Panc1 (cell line): ENCODE data around the gene KCND3. TPM values are rescaled to one million over a fixed set of nuclear protein-coding genes. Genes with fewer than 3 reads are reported as not detected.

Experiments used
- ATAC-seq: fragments of 200-7000 bp; cut with Tn5 transposase; 2 replicates; pipeline ENCODE4 v1.9.1; 2020; ENCODE audit warnings: mild to moderate bottlenecking, moderate library complexity
- BruUV-seq: library from RNA; stranded (reverse); fragments of 400-500 nt; replicated peaks from 2 replicates; lab custom pipeline; 2021; lab: Mats Ljungman, UMichigan
- CTCF ChIA-PET: fragments of 300-600 bp; sonication (Branson Sonifier 250); formaldehyde crosslinking; loops from one replicate; lab custom pipeline; 2022; ENCODE audit warnings: antibody characterized with exemption; lab: Charles Lee
- POLR2A ChIA-PET: fragments of 300-600 bp; sonication (Branson Sonifier 250); formaldehyde crosslinking; loops from one replicate; lab custom pipeline; 2022; ENCODE audit warnings: antibody characterized with exemption; lab: Charles Lee
- DNase-seq: peaks from one replicate; pipeline ENCODE4 v3.0.0-alpha.2; 2010; ENCODE audit warnings: low read depth, low spot score
- H3K27ac ChIP-seq: 2 replicates; pipeline ENCODE4 v1.5.1; 2011; ENCODE audit warnings: mild to moderate bottlenecking, low read length, inconsistent platforms
- H3K27me3 ChIP-seq: fragments of 200-500 bp; sonication (Bioruptor generic); 2 replicates; pipeline ENCODE4 v1.6.0; 2014; ENCODE audit warnings: low read length, inconsistent platforms; ENCODE audit not compliant: control insufficient read depth, insufficient read depth
- H3K36me3 ChIP-seq: fragments of 200-500 bp; sonication (Bioruptor generic); 2 replicates; pipeline ENCODE4 v1.5.1; 2014; ENCODE audit warnings: inconsistent platforms, mild to moderate bottlenecking, low read length, moderate library complexity; ENCODE audit not compliant: control insufficient read depth, insufficient read depth
- H3K4me1 ChIP-seq: 2 replicates; pipeline ENCODE4 v1.5.1; 2011; ENCODE audit warnings: inconsistent platforms, mild to moderate bottlenecking, low read length, moderate library complexity; ENCODE audit not compliant: control insufficient read depth, insufficient read depth
- H3K4me3 ChIP-seq, 2 experiments: 2 replicates each; pipeline ENCODE4 v1.5.1; 2011 to 2012; ENCODE audit warnings: low read depth in 2 of 2, low read length in 2 of 2, mild to moderate bottlenecking in 2 of 2, inconsistent platforms in 1 of 2, moderate library complexity in 1 of 2
- H3K9me3 ChIP-seq: fragments of 200-500 bp; sonication (Bioruptor generic); 2 replicates; pipeline ENCODE4 v1.5.1; 2014; ENCODE audit warnings: low read depth, mild to moderate bottlenecking, inconsistent platforms, low read length, moderate library complexity; ENCODE audit not compliant: control insufficient read depth, insufficient read depth
- POLR2AphosphoS5 ChIP-seq: IDR thresholded peaks from 2 replicates; pipeline ENCODE4 v1.6.1; 2012; ENCODE audit warnings: mild to moderate bottlenecking, low read depth, low read length, moderate library complexity
- REST ChIP-seq, 2 experiments: IDR thresholded peaks; 2 replicates each; pipeline ENCODE4 v1.6.1; 2011 to 2012; ENCODE audit warnings: low read depth in 2 of 2, control low read depth in 1 of 2, low read length in 1 of 2, mild to moderate bottlenecking in 1 of 2, moderate library complexity in 1 of 2; ENCODE audit not compliant: insufficient read depth in 1 of 2
- SIN3A ChIP-seq: IDR thresholded peaks from 2 replicates; pipeline ENCODE4 v1.6.1; 2012; ENCODE audit warnings: low read depth, mild to moderate bottlenecking, low read length, moderate library complexity, borderline replicate concordance; ENCODE audit not compliant: insufficient read depth
- TCF7L2 ChIP-seq: IDR thresholded peaks from 2 replicates; pipeline ENCODE4 v1.6.1; 2011; ENCODE audit warnings: mild to moderate bottlenecking, low read depth, low read length, inconsistent platforms
- in situ Hi-C: cut with HindIII; loops from 2 replicates; pipeline ENCODE4 v1.10.0; 2016; ENCODE audit warnings: low sequenced_read_pairs, low pct_unique_long_range_greater_than_20kb
- intact Hi-C: fragments of 100-400 bp; cut with micrococcal nuclease; formaldehyde crosslinking; loops from one replicate; pipeline ENCODE4 v1.10.0; 2022; ENCODE audit not compliant: unreplicated experiment
- total RNA-seq: library from RNA; stranded (reverse); gene quantifications from one replicate; pipeline ENCODE4 v1.2.1, GENCODE V29; 2021; ENCODE audit not compliant: unreplicated experiment
- TF ChIP-seq, protein P1 (sequence below): fragments of 450-650 bp; IDR thresholded peaks from 2 replicates; pipeline ENCODE4 v1.5.1; 2017; ENCODE audit warnings: mild to moderate bottlenecking

The KCND3 gene
- total RNA-seq, 1 experiment from 2014 or later = not detected

GRCh38 chr1:111746614-111746999, 242.9 kb downstream of the KCND3 start:
- no peak overlapping the region for H3K4me3 ChIP-seq
- no peaks in the 10 kb centered on the region for H3K9me3 ChIP-seq
- ChIA-PET CTCF (interaction anchor here (0.6 to 1.1 kb wide), 3 partner anchors 32 to 265 kb away, joined by 3 to 9 read pairs (median 4); no protein-coding TSS in a partner anchor), POLR2A (no interaction called here)
- ATAC-seq (no peak; the same call in 1 of the 2 replicates), DNase-seq (no peak)
- no peaks in the 10 kb centered on the region for H3K36me3 ChIP-seq
- H3K4me1 ChIP-seq = no peaks in the 10 kb centered on the region
- H3K27me3 ChIP-seq = no peaks in the 10 kb centered on the region
- intact Hi-C loops (loop anchor here (2.0 to 10.0 kb wide), 2 partner anchors 32 to 262 kb away; no protein-coding TSS in a partner anchor), in situ Hi-C loops (no loop called here)
- H3K27ac ChIP-seq = no peak overlapping the region
- no TSS peak for BruUV-seq
- no peak for TF ChIP-seq REST (IDR thresholded peaks at IDR 0.05; ENCODE audit: insufficient read depth in 1 of 2, low read depth in 2 of 2, low read length in 1 of 2)
- TF ChIP-seq, protein P1, sequence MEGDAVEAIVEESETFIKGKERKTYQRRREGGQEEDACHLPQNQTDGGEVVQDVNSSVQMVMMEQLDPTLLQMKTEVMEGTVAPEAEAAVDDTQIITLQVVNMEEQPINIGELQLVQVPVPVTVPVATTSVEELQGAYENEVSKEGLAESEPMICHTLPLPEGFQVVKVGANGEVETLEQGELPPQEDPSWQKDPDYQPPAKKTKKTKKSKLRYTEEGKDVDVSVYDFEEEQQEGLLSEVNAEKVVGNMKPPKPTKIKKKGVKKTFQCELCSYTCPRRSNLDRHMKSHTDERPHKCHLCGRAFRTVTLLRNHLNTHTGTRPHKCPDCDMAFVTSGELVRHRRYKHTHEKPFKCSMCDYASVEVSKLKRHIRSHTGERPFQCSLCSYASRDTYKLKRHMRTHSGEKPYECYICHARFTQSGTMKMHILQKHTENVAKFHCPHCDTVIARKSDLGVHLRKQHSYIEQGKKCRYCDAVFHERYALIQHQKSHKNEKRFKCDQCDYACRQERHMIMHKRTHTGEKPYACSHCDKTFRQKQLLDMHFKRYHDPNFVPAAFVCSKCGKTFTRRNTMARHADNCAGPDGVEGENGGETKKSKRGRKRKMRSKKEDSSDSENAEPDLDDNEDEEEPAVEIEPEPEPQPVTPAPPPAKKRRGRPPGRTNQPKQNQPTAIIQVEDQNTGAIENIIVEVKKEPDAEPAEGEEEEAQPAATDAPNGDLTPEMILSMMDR = no peak
- no peak for TF ChIP-seq TCF7L2
- TF ChIP-seq POLR2AphosphoS5 = no peak
- no peak for TF ChIP-seq SIN3A

DNA sequence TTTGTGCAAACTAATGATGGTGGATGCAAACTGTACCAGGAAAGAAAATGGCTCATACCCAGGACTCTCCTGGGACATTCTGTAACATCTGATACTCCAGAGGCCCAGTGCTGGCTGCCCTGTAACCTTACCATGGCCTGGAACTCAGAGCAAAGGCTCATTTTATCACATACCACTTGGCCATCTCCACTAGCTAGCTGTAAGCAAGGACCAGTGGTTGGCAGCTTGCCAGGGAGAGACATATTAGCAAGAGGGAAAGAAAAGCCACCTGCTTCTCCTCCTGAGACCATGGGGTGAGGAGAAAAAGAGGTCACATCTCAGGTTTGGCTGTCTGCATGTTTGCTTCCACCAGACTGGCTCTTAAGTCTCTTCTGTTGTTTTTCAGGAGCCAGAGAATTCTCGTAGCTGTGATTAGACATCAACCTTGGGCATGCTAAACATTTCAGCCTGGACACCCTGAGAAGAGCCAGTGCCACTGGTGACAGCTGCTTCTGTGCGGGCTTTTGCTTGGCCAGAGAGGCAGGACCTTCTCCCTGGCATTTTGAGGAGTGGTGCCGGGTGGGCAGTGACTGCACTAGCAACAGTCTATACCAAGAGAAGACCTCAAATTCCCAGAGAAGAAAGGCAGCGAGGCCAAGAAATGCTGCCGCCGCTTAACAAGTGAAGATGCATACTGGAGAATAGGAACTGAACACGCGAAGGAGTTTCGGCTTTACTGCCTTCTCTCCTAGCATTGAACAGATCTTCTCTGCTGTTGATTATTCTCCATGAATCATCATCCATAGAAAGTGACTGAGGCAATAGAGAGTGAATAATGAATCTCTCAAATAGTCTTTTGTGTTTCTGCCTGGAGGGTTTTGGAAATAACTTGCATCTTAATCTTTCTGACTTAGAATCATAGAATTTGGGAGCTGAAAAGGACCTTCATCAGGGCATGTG, 243.5 kb downstream of the KCND3 start:
- Histone ChIP-seq H3K27ac (no peak overlapping the region), H3K4me3 (no peak overlapping the region), H3K27me3 (no peaks in the 10 kb centered on the region), H3K4me1 (no peaks in the 10 kb centered on the region), H3K36me3 (no peaks in the 10 kb centered on the region), H3K9me3 (no peaks in the 10 kb centered on the region)
- ChIA-PET POLR2A (interaction anchor here (0.6 kb wide), 1 partner anchor 892 kb away, joined by 5 read pairs; no protein-coding TSS in a partner anchor), CTCF (interaction anchor here (0.6 to 0.8 kb wide), 2 partner anchors 153 to 229 kb away, joined by 3 to 5 read pairs; no protein-coding TSS in a partner anchor)
- no peak for ATAC-seq
- intact Hi-C loops (loop anchor here (2.0 to 10.0 kb wide), 2 partner anchors 31 to 261 kb away; no protein-coding TSS in a partner anchor), in situ Hi-C loops (no loop called here)
- DNase-seq = no peak
- TF ChIP-seq REST (IDR thresholded peaks at IDR 0.05; ENCODE audit: insufficient read depth in 1 of 2, low read depth in 2 of 2, low read length in 1 of 2) = no peak
- TF ChIP-seq POLR2AphosphoS5 = no peak
- no peak for TF ChIP-seq SIN3A
- TF ChIP-seq, protein P1 = no peak
- no peak for TF ChIP-seq TCF7L2
- BruUV-seq = no TSS peak
